ENCODE results near the gene GRID2. TPM values are rescaled to one million over a fixed set of nuclear protein-coding genes. Genes with fewer than 3 reads are reported as not detected.
"Not testable (repeated sequence)": the region's sequence is repeated elsewhere in the genome, so short reads cannot be mapped to it uniquely, and the experiment has no call there.

Gene GRID2
- total RNA-seq, 1 experiment from 2014 or later = not detected

DNA sequence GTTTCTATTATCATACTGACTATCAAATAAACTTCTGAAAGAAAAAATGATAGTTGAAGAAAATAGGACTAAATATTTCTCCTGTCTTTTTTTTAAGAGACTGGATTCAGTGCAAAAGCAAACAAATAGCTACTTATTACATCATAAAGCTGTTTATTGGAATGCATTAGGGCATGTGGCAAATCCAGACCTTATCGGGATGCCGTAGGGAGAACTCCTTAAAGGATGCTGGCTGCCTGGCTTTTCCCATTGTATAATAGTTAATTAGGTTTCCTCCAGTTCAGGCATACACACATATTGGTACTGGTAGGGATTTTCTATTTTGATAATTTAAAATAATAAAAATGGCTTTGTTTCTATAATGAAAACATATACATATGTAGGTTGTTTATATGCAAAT is 985.5 kb downstream of the GRID2 start:
- in situ Hi-C loops (cut with HindIII; ENCODE audit: low pct_unique_long_range_greater_than_20kb, low sequenced_read_pairs) = no loop called here
- DNase-seq (ENCODE audit: low read depth) = no peak

DNA sequence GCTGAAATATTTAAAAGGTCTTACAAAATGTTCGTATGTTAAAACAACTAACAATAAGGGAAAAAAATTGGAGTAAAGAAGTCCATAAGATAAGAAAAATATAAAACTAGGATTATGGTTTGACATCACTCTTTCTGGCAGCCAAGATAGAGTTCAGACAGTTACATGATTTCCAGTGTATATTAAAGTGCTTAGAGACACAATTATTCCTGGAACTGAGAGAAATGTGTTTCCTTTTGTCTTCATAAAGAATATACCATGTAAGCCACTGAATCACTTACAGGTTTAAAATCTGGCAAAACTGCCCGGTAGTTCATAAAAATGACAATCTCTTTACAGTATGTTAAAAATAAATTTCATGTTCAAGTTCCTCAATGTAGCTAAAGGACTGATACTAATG is 986.1 kb downstream of the GRID2 start:
- in situ Hi-C loops (cut with HindIII; ENCODE audit: low pct_unique_long_range_greater_than_20kb, low sequenced_read_pairs) = no loop called here
- DNase-seq (ENCODE audit: low read depth) = no peak

DNA sequence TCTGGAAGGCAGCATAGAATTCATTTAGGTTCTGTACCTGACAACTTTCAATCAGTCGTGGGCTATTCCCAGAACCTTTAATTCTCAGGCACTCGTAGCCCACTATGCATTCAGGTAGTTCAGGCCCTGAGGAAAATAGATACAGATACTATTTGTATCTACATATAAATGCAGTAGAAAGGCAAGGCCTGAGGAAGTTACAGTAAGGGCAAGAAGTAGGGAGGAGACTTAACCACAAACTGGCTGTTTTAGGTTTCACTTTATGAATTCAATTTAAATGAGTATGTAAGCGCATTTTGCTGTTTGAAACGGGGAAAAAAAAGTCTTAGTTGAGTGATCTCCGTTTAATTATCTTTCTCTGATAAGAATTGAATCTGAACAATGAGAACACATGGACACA is 995.4 kb downstream of the GRID2 start:
- in situ Hi-C loops (cut with HindIII; ENCODE audit: low pct_unique_long_range_greater_than_20kb, low sequenced_read_pairs) = no loop called here
- no peak for DNase-seq (ENCODE audit: low read depth)

DNA sequence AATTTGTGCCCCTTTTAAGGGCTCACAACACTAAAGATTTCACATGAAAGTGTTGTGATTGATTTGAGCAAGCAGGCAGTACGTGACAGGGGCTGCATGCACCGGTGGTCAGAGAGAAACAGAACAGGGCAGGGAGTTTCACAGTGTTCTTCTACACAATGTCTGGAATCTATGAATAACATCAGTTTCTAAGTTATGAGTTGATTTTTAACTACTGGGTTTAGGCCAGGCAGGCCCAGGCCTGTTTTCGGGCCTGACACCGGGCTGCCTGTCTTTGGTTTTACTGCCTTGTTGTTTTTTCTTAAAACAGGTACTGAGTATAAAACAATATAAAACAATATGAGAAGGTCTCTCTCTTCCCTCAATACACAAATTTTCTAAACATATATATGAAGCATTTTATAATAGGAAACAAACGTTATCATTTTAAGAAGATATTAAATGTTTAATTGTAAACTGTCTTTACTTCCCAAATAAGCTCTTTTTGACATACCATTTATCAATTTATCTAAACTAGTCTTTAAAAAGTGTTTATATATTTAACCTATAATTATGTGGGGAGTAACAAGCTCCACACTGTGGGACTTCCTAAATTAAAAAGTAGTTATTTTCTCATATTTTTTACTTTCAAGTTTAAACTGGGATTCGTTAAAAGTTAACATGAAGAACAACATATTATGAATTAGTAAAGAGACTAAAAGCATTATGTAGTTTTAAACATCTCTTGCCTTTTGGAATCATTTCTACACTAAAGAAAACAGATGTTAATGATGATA is 997.2 kb downstream of the GRID2 start:
- in situ Hi-C loops (cut with HindIII; ENCODE audit: low pct_unique_long_range_greater_than_20kb, low sequenced_read_pairs) = not testable (repeated sequence)
- DNase-seq (ENCODE audit: low read depth) = peak; percentile 20

DNA sequence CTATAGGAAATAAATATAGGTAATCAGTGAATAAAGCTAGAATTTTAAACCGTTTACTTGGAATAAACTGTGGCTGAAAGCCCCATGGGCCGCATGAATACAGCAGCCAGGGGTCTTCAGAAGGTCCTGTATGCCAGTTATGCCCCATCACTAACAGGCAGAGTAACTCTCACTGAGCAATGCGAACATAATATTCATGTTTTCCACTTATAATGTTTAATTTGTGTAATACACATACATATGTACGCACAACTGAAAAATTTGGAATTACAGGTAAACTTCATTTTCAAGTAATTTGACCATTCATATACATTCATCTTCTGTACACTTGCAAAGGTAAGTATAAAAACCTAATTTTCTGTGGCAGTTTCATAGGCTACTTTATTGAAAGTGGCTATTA is 998.5 kb downstream of the GRID2 start:
- DNase-seq (ENCODE audit: low read depth) = no peak
- in situ Hi-C loops (cut with HindIII; ENCODE audit: low pct_unique_long_range_greater_than_20kb, low sequenced_read_pairs) = no loop called here

DNA sequence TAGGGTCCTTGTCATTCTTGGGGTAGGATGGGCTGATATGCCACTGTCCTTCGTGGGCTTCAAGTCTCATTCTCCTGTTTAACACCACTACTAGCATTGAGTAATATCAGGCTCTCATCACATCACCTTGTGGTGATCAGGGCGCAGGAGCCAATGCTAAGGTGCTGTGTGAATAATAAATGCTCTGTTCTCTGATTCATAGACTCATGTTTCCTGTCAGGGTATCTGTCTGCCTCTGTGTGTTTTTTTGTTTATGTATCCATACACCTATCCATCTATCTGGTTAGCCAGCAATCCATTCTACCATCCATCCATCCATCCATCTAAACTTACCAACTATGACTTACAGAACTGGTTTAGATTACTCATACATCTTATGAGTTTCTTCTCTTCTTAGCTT is 999.7 kb downstream of the GRID2 start:
- no peak for DNase-seq (ENCODE audit: low read depth)
- in situ Hi-C loops (cut with HindIII; ENCODE audit: low pct_unique_long_range_greater_than_20kb, low sequenced_read_pairs) = no loop called here

DNA sequence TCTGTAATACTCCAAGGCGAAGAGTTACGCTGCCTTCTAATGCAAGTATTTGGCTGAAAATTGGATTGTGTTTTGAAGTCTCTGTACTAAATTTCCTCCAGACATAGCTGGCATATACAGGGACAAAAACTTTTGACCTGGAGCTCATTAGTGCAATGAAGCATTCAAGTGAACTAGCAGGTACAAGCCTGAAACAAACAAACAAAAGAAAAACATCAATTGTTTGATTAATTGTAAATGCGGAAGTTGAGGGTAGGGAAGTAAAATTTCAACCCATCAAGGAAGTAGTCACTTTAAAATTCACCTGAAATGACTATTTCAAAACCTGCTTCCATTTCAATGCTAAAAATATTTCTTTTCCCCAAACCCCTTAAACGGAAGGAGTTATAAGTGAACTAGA is 1008.5 kb downstream of the GRID2 start:
- DNase-seq (ENCODE audit: low read depth) = no peak
- in situ Hi-C loops (cut with HindIII; ENCODE audit: low pct_unique_long_range_greater_than_20kb, low sequenced_read_pairs) = no loop called here

DNA sequence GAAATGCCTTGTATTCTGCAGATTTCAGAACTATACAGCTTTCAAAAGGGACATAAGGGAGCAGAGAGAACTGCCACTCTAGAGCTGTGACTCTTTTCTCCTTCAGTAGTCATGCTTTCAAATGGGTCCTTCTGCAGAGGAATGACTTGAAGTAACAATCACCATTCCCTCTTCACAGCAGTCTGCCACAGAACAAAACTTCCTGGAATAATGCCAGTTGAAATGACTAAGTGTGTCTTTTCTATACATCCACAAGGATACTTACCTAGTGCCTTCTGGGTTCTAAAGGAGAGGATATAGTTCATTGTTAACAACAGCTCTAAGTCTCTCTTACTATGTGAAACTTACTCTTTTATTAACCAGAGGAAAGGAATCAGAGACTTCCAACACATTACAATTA is 1009.4 kb downstream of the GRID2 start:
- in situ Hi-C loops (cut with HindIII; ENCODE audit: low pct_unique_long_range_greater_than_20kb, low sequenced_read_pairs) = no loop called here
- DNase-seq (ENCODE audit: low read depth) = peak; percentile 51

DNA sequence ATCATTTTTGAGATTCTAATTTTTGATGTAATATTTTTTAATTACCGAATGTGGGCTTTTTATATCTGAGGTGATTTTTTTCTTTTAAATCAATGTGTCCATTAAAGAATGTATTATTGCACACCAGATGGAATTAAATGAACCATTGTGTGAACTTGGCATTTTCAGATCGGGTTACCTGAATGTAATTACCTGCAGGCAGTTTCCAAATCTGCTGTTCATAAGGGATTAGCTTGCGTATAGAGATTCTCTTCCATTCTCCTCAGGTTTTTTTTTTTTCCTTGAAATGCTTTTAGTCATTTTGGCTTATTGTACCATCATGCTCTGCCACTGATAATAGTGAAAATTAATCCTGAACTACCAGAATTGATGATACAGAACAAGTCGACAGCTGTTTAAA is 1013.3 kb downstream of the GRID2 start:
- in situ Hi-C loops (cut with HindIII; ENCODE audit: low pct_unique_long_range_greater_than_20kb, low sequenced_read_pairs) = no loop called here
- no peak for DNase-seq (ENCODE audit: low read depth)

DNA sequence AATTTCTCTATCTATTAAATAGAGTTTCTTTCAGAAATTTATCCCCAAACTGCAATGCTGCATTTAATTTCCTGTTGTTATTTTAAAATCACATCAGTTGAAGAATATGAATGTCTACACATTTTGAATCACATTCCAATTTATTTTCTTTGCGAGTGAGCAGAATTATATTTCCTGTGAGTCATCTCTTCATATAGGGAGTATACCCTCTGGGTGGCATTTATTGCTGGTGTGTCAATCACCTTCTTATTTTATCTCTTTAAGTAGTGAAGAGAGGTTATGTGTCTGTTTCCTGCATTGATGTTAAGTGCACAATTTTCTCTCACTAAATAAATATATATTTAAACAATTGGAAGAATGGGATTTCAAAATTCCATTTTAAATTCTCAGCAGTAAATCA is 1013.8 kb downstream of the GRID2 start:
- in situ Hi-C loops (cut with HindIII; ENCODE audit: low pct_unique_long_range_greater_than_20kb, low sequenced_read_pairs) = no loop called here
- no peak for DNase-seq (ENCODE audit: low read depth)

DNA sequence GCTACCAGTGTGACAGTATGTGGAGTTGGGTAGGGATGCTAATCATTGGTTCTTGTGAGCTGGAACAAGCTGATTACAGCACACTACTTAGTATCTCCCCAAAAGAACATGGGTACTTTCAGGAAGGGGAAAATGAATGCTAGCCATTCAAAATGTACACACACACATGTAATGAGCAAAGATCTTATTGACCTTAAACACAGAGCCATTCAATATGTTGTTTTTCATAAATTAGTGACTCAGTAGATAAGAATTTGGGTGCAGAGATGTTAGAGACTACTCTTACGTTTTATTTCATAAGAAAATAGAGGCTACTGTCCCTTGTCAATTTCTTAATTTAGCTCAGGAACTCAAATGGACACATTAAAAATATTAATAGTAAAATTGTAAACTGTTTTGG is 1015.3 kb downstream of the GRID2 start:
- DNase-seq (ENCODE audit: low read depth) = no peak
- in situ Hi-C loops (cut with HindIII; ENCODE audit: low pct_unique_long_range_greater_than_20kb, low sequenced_read_pairs) = no loop called here

DNA sequence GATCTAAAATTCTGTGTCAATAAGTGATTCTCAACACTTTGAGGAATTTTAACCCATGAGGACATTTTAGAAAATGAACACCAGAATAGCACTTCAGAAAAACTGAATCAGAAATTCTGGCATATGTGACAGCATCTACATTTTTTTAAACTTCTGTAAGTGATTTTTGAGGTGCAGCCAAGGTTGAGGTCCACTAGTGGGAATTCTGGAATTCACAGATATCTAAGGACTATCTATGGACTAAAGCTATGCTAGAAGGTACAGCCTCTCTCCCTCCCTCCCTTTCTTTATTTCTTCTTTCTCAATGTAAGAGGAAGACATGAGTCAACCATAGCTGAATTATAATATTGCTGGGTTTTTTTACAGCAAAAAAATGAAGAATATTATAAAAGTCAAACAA is 1016.6 kb downstream of the GRID2 start:
- in situ Hi-C loops (cut with HindIII; ENCODE audit: low pct_unique_long_range_greater_than_20kb, low sequenced_read_pairs) = no loop called here

DNA sequence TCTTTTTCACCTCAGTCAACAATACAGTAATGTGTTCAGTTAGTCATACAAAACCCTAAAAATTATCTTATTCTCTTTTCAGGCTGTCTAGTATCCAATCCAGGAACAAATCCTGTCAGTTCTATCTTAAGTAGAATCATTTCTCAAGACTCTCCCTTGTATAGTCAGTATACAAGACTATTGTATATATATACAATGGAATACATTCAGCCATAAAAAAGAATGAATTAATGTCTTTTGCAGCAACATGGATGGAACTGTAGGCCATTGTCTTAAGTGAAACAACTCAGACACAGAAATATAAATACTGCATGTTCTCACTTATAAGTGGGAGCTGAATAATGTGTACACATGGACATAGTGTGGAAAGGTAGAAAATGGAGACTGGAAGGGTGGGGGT is 1023.6 kb downstream of the GRID2 start:
- no peak for DNase-seq (ENCODE audit: low read depth)

More for the DNA sequence above, 1016.6 kb downstream of the GRID2 start:
- DNase-seq (ENCODE audit: low read depth) = no peak

DNA sequence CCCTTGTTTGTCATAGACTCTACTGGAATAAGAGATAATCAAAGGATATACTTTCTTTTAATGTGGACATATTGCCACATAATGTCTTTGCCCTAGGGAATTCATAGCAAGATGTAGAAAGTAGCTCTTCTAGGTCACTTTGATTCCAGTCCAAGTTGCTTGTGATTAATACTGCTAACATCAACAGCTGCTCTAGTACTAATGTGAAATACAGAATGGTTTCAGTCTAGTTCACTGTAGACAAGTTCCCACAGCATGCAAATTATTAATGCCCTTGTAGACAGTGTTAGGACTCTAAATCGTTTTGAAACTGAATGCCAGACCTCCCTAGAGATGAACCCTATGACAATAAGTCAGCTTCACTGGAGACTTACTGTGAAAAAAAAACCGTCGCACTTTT is 1030.2 kb downstream of the GRID2 start:
- in situ Hi-C loops (cut with HindIII; ENCODE audit: low pct_unique_long_range_greater_than_20kb, low sequenced_read_pairs) = no loop called here

More for the DNA sequence above, 1023.6 kb downstream of the GRID2 start:
- in situ Hi-C loops (cut with HindIII; ENCODE audit: low pct_unique_long_range_greater_than_20kb, low sequenced_read_pairs) = no loop called here

DNA sequence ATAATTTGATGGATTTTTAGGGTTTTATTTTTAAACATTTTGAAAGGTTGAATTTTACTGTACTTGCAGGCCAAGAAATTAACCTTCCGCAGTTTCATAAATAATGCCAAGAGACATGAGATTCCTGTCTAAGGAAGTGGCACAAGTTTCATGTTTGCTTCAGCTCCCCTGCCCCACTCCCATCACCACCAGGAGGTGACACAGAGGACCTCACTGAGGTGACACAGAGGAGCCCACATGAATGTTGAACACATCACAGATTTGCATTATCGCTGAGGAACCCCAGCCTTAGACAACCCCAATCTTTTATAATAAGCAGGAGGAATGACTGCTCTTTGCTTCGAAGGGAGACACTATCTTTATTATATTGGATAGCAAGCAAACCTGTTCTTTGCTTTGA is 1033.4 kb downstream of the GRID2 start:
- in situ Hi-C loops (cut with HindIII; ENCODE audit: low pct_unique_long_range_greater_than_20kb, low sequenced_read_pairs) = no loop called here
- no peak for DNase-seq (ENCODE audit: low read depth)

More for the DNA sequence above, 1030.2 kb downstream of the GRID2 start:
- no peak for DNase-seq (ENCODE audit: low read depth)

DNA sequence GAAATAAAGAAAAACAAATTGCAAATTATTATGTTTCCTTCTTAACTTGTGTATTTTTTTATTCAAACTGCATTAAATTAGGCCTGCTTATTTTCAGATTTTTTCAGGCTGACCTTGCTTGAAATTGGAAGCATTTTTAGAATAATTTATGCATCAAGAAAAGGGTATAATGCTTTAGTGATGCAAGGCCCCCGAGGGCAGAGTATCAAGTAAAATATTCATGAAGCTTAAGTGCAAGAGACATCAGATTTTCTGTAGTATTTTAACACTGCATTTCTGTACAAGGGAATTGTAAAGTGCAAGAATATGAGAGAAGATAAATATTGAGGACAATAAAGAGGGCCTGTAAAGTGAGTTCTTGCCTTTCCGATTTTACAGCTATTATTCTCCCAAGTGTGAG is 1039.0 kb downstream of the GRID2 start:
- no peak for DNase-seq (ENCODE audit: low read depth)
- in situ Hi-C loops (cut with HindIII; ENCODE audit: low pct_unique_long_range_greater_than_20kb, low sequenced_read_pairs) = no loop called here

DNA sequence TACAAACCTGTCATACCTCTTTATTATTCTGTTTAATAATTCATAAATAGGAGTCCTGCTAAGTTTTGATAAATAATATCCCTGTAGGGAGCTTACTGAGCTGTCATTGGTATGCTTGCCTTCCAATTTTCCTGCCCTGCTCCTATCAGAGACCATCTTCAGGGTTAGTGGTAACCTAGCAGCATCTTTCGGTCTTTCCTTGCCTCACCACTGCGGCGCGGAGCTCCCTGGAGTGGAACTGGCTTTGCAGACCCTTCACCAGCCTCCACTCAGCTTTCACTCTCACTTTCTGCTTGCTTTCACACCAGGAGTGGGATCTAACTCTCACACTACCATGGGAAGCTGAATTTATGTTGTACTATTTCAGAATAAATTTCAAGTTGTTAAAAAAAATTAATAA is 1043.1 kb downstream of the GRID2 start:
- DNase-seq (ENCODE audit: low read depth) = no peak
- in situ Hi-C loops (cut with HindIII; ENCODE audit: low pct_unique_long_range_greater_than_20kb, low sequenced_read_pairs) = no loop called here

DNA sequence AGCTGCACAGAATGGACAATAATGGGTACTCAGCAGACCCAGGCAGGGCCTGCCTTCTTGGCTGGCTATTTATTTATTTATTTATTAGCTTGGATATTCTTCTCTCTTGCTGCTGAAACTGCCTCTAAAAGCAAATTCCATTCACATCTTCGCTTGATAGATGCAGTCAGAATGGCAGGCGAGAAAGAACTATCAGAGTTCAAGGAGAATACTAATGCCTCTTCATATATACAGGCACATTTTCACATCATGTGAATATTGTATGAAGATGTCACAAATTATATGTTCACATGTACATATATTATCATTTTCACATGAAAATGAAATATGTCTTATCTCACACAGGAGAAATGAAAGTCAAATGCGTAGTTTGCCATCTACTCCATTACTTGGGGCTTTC is 1045.1 kb downstream of the GRID2 start:
- in situ Hi-C loops (cut with HindIII; ENCODE audit: low pct_unique_long_range_greater_than_20kb, low sequenced_read_pairs) = no loop called here
- DNase-seq (ENCODE audit: low read depth) = no peak

DNA sequence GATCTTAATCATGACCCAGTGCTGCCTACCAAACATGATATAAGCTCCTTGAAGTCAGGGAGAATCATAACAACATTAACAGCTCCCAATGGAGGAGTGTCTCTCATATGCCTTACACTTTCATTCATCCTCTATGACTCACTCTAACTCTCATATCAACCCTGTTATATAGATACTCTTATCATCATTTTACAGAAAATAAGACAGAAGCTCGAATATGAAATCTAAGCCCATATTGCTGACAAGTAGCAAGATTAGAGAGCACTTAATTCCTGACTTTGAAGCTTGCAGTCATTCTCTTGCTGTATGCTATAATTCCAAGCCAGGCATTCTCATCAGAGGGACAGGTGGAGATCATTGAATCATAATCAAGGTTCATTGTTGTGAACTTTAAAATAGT is 1048.1 kb downstream of the GRID2 start:
- no peak for DNase-seq (ENCODE audit: low read depth)

DNA sequence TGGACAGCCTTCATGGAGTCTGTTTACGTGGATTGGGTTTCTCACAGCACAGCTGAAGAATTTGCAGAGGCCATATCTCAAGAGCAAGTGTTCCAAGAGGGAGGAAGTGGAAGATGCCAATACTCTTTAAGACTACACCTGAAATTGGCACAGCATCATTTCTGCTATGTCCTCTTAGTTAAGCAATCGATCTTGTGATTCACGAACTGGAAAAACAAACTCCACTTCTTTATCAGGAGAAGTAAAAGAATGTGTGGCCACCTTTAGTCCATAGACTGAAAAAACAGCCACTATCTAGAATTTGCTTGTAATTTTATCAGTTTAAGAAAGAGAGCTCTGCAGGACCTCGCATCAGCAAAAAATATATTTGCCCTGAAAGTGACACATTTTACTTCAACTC is 1051.6 kb downstream of the GRID2 start:
- DNase-seq (ENCODE audit: low read depth) = no peak
- in situ Hi-C loops (cut with HindIII; ENCODE audit: low pct_unique_long_range_greater_than_20kb, low sequenced_read_pairs) = no loop called here

More for the DNA sequence above, 1048.1 kb downstream of the GRID2 start:
- in situ Hi-C loops (cut with HindIII; ENCODE audit: low pct_unique_long_range_greater_than_20kb, low sequenced_read_pairs) = no loop called here

Measured in Caki2 (cell line).